Bladder microvascular endothelial cell (primary cell): ENCODE data around the gene CASP3. TPM values are rescaled to one million over a fixed set of nuclear protein-coding genes. Genes with fewer than 3 reads are reported as not detected.

Experiments
- total RNA-seq: library from RNA; depleted of rRNA; stranded (reverse); fragments of >200 nt; gene quantifications from 2 replicates; pipeline ENCODE4 v1.2.3, GENCODE V29; 2014

The CASP3 gene
- 40.4 and 45.0 TPM in 2 replicates for total RNA-seq

GRCh38 chr4:184649026-184649970, at the start of gene CASP3, which contains the start of gene PRIMPOL:
Gene CASP3 (minus strand): TSS chr4:184649447. CDS start chr4:184638453, 10,994 bp downstream.
Gene PRIMPOL (plus strand): TSS chr4:184649738. CDS start chr4:184657141, 7,403 bp downstream.

Other genes starting within 250 kb of the CASP3 start
- 25.9 and 34.4 TPM in 2 replicates for gene IRF2, start 174.9 kb downstream of the CASP3 start, total RNA-seq
- gene PRIMPOL, start 291 bp upstream of the CASP3 start, total RNA-seq: 6.8 and 17.0 TPM in 2 replicates
- 8.8 and 22.7 TPM in 2 replicates for gene CENPU, start 84.6 kb upstream of the CASP3 start, total RNA-seq
- 8.2 and 10.8 TPM in 2 replicates for gene ACSL1, start 176.5 kb upstream of the CASP3 start, total RNA-seq